HepG2 (cell line): ENCODE data around the gene CASP1. TPM values are rescaled to one million over a fixed set of nuclear protein-coding genes. Genes with fewer than 3 reads are reported as not detected.
"Not testable (repeated sequence)": the region's sequence is repeated elsewhere in the genome, so short reads cannot be mapped to it uniquely, and the experiment has no call there.

Experiments
- ATAC-seq: fragments of 200-7000 bp; cut with Tn5 transposase; 3 replicates; pipeline ENCODE4 v1.9.1; 2020; ENCODE audit warnings: mild to moderate bottlenecking, moderate library complexity
- BruUV-seq: library from RNA; stranded (reverse); fragments of 400-500 nt; replicated peaks from 2 replicates; lab custom pipeline; 2021; lab: Mats Ljungman, UMichigan
- CTCF ChIA-PET: fragments of 300-600 bp; formaldehyde crosslinking; extraction: SDS; loops from one replicate; lab custom pipeline; 2021; ENCODE audit warnings: low total read pairs, inconsistent platforms, low intra/inter-chr PET ratio; lab: Yijun Ruan, JAX
- POLR2A ChIA-PET: fragments of 350-600 bp; sonication (Branson Sonifier 250); formaldehyde crosslinking; loops from one replicate; lab custom pipeline; 2020; ENCODE audit warnings: antibody characterized with exemption, inconsistent platforms; lab: Yijun Ruan, JAX
- DNase-seq: peaks from one replicate; pipeline ENCODE4 v3.0.0-alpha.2; 2015; ENCODE audit warnings: low spot score
- FAIRE-seq: peaks from 3 replicates; lab custom pipeline; 2011; peaks lifted over from hg19 to GRCh38; lab: Jason Lieb, UNC
- H2AFZ ChIP-seq: one replicate; pipeline ENCODE4 v1.6.1; 2011; ENCODE audit warnings: low read length, inconsistent platforms
- H3K27ac ChIP-seq: fragments of 300-600 bp; 3 replicates; pipeline ENCODE4 v1.8.0; 2011; ENCODE audit warnings: mixed run types, mild to moderate bottlenecking, mixed read lengths, low read length, inconsistent platforms; ENCODE audit not compliant: insufficient read depth; ENCODE audit errors: extremely low read length
- H3K27me3 ChIP-seq, 2 experiments: fragments of 200-600 bp in 1 of 2; 2 replicates in 1 of 2; 3 replicates in 1 of 2; pipeline versions ENCODE4 v1.6.0 to v1.8.0; 2011; ENCODE audit warnings: low read length in 2 of 2, mild to moderate bottlenecking in 2 of 2, moderate library complexity in 2 of 2, inconsistent platforms in 1 of 2; ENCODE audit not compliant: insufficient read depth in 2 of 2, control insufficient read depth in 1 of 2
- H3K36me3 ChIP-seq, 2 experiments: fragments of 200-600 bp in 1 of 2; replicated peaks in 1 of 2; 2 replicates in 1 of 2; 3 replicates in 1 of 2; pipeline versions ENCODE4 v1.5.1 to v1.8.0; 2011; ENCODE audit warnings: low read length in 2 of 2, inconsistent platforms in 1 of 2; ENCODE audit not compliant: insufficient read depth in 2 of 2, control insufficient read depth in 1 of 2
- H3K4me1 ChIP-seq: 2 replicates; pipeline ENCODE4 v1.5.1; 2012; ENCODE audit warnings: low read length, inconsistent platforms; ENCODE audit not compliant: insufficient read depth
- H3K4me2 ChIP-seq: 2 replicates; pipeline ENCODE4 v1.6.0; 2011; ENCODE audit warnings: low read depth, low read length, inconsistent platforms
- H3K4me3 ChIP-seq, 3 experiments: fragments of 200-600 bp in 1 of 3; sonication (generic), shearing (Covaris generic) in 1 of 3; replicated peaks in 1 of 3; 2 replicates each; pipeline ENCODE4 v1.5.1; 2011 to 2016; ENCODE audit warnings: low read length in 3 of 3, inconsistent platforms in 2 of 3, low read depth in 2 of 3, mild to moderate bottlenecking in 2 of 3, control low read depth in 1 of 3, mixed read lengths in 1 of 3; ENCODE audit not compliant: insufficient read depth in 1 of 3
- H3K79me2 ChIP-seq: one replicate; pipeline ENCODE4 v1.6.1; 2011; ENCODE audit warnings: low read length, inconsistent platforms; ENCODE audit not compliant: insufficient read depth
- H3K9ac ChIP-seq: 2 replicates; pipeline ENCODE4 v1.6.0; 2011; ENCODE audit warnings: mild to moderate bottlenecking, low read depth, low read length, inconsistent platforms; ENCODE audit not compliant: insufficient read depth
- H3K9me3 ChIP-seq: 2 replicates; pipeline ENCODE4 v1.5.1; 2012; ENCODE audit warnings: mild to moderate bottlenecking, low read length
- H4K20me1 ChIP-seq: 2 replicates; pipeline ENCODE4 v1.6.0; 2011; ENCODE audit warnings: inconsistent platforms, mild to moderate bottlenecking, low read length, moderate library complexity; ENCODE audit not compliant: insufficient read depth
- ARNT ChIP-seq: fragments of 450-650 bp; IDR thresholded peaks from 2 replicates; pipeline ENCODE4 v1.6.1; 2017
- CERS6 ChIP-seq: sonication (generic); formaldehyde crosslinking; IDR thresholded peaks from 2 replicates; pipeline ENCODE4 v1.5.0; 2020; ENCODE audit warnings: missing genetic modification reagents
- FOXP1 ChIP-seq, 2 experiments: fragments of 450-650 bp in 1 of 2; IDR thresholded peaks; 2 replicates each; pipeline ENCODE4 v1.6.1; 2017 to 2018; ENCODE audit warnings: antibody characterized with exemption in 1 of 2
- HOXA5 ChIP-seq: sonication (generic); formaldehyde crosslinking; IDR thresholded peaks from 2 replicates; pipeline ENCODE4 v1.4.0; 2020; ENCODE audit warnings: missing genetic modification reagents
- NFIB ChIP-seq: sonication (generic); formaldehyde crosslinking; IDR thresholded peaks from 2 replicates; pipeline ENCODE4 v1.9.0; 2021; ENCODE audit warnings: missing genetic modification reagents, mild to moderate bottlenecking, borderline replicate concordance
- WGBS: methylation state at CpG from one replicate; pipeline ENCODE4 v1.1.6; 2017; ENCODE audit warnings: low lambda C conversion rate; 5-methylcytosine and 5-hydroxymethylcytosine counted together
- in situ Hi-C: cut with HindIII; loops from 2 replicates; pipeline ENCODE4 v1.10.0; 2017; ENCODE audit warnings: low pct_unique_long_range_greater_than_20kb; ENCODE audit not compliant: extremely low pct_ligation_motif_present
- intact Hi-C: fragments of 100-400 bp; cut with micrococcal nuclease; formaldehyde crosslinking; loops from one replicate; pipeline ENCODE4 v1.10.0; 2022; ENCODE audit not compliant: unreplicated experiment
- polyA plus RNA-seq, 8 experiments: library from polyadenylated mRNA; depleted of rRNA in 3 of 8; stranded (reverse) in 7 of 8; unstranded in 1 of 8; fragments of >200 nt; fragmentation: Illumina TruSeq in 4 of 8; extraction: Trizol in 4 of 8; gene quantifications; 2 replicates each; pipeline versions ENCODE4 v1.2.1 to v1.2.3, GENCODE V29; 2011 to 2016; ENCODE audit warnings: low read depth in 4 of 8, missing spikeins in 1 of 8, mixed read lengths in 1 of 8; ENCODE audit not compliant: insufficient read depth in 1 of 8
- total RNA-seq, 5 experiments: library from RNA; depleted of rRNA; stranded (reverse); fragments of >200 nt; fragmentation: Illumina TruSeq; extraction: Trizol; gene quantifications; 2 replicates each; pipeline ENCODE4 v1.2.3, GENCODE V29; 2016; ENCODE audit warnings: low read depth in 1 of 5
- TF ChIP-seq, protein P1 (sequence below): sonication (generic); formaldehyde crosslinking; IDR thresholded peaks from 2 replicates; pipeline ENCODE4 v1.8.0; 2022; ENCODE audit warnings: mild to moderate bottlenecking, missing genetic modification reagents, moderate library complexity
- TF ChIP-seq, protein P2 (sequence below): IDR thresholded peaks from 2 replicates; pipeline ENCODE4 v1.6.1; 2016; ENCODE audit warnings: missing compliant biosample characterization, missing genetic modification reagents, borderline replicate concordance

The CASP1 gene
- total and polyA plus RNA-seq, 2 of the 13 experiments (the other 11 are each of a cell fraction or from before 2014, with no cell fraction given), result 0.34 to 5.2 TPM

DNA sequence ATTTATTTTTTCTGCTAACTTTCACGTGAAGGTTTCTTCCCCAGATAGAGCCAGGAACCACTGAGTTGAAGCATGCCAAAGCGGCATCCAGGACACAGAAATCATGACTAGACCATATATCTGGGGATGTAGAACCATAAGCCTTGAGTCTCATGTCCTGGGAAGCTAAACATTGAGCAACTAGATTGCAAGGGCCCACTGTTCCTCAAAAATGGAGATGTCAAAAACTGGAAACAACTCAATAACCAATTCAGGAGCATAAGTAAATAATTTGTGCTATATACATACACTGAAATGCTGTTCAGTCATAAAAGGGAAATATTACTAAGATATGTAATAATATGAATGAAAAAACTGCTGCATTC, 39.2 kb upstream of the CASP1 start (continued):
- no peak for TF ChIP-seq CERS6 (CRISPR knock-in tag)

- Histone ChIP-seq H3K27ac (no peak overlapping the region), H3K4me3 (no peak overlapping the region), H3K9me3 (no peaks in the 10 kb centered on the region), H3K4me1 (no peaks in the 10 kb centered on the region), H3K4me2 (no peak overlapping the region), H4K20me1 (no peaks in the 10 kb centered on the region), H3K9ac (no peak overlapping the region), H3K79me2 (no peaks in the 10 kb centered on the region), H3K27me3 (no peaks in the 10 kb centered on the region; a peak in 1 of 5 replicates), H3K36me3 (no peaks in the 10 kb centered on the region), H2AFZ (no peak overlapping the region)
- in situ Hi-C loops (no loop called here), intact Hi-C loops (no loop called here)
- TF ChIP-seq NFIB (CRISPR knock-in tag) (no peak), FOXP1 (IDR thresholded peaks at IDR 0.05) (no peak), FOXP1 (CRISPR knock-in tag; IDR thresholded peaks at IDR 0.05) (no peak), ARNT (no peak), HOXA5 (CRISPR knock-in tag) (no peak)
- TF ChIP-seq, protein P1, sequence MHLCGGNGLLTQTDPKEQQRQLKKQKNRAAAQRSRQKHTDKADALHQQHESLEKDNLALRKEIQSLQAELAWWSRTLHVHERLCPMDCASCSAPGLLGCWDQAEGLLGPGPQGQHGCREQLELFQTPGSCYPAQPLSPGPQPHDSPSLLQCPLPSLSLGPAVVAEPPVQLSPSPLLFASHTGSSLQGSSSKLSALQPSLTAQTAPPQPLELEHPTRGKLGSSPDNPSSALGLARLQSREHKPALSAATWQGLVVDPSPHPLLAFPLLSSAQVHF (CRISPR knock-in tag), result no peak
- TF ChIP-seq, protein P2, sequence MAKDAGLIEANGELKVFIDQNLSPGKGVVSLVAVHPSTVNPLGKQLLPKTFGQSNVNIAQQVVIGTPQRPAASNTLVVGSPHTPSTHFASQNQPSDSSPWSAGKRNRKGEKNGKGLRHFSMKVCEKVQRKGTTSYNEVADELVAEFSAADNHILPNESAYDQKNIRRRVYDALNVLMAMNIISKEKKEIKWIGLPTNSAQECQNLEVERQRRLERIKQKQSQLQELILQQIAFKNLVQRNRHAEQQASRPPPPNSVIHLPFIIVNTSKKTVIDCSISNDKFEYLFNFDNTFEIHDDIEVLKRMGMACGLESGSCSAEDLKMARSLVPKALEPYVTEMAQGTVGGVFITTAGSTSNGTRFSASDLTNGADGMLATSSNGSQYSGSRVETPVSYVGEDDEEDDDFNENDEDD (CRISPR knock-in tag), result no peak
- FAIRE-seq (no peak), DNase-seq (no peak), ATAC-seq (no peak)
- ChIA-PET POLR2A (no interaction called here), CTCF (no interaction called here)
- WGBS, result 0% methylated on average over 1 of the region's 1 CpG
- no TSS peak for BruUV-seq
Observed at GRCh38 chr11:105073456-105074165, 38.7 kb upstream of the CASP1 start.

DNA sequence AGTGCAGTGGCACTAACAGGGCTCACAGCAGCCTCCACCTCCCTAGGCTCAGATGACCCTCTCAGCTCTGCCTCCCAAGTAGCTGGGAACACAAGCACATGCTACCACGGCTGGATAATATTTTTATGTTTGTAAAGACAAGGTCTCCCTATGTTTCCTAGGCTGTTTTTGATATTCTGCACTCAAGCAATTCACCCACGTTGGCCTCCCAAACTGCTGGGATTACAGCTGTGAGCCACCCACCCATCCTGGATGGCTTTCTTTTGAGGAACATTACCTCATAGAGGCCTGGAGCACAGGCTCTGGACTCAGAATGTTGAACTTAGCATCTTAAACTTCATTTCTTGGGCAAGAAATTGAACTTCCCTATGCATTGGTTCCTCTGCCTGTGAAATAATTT, 37.1 kb upstream of the CASP1 start:
- FAIRE-seq, H3K79me2 ChIP-seq, DNase-seq, BruUV-seq, H3K9ac ChIP-seq, H3K4me3 ChIP-seq, H3K27me3 ChIP-seq, H2AFZ ChIP-seq, CTCF ChIA-PET, intact Hi-C loops, H3K36me3 ChIP-seq, H4K20me1 ChIP-seq, ATAC-seq, H3K27ac ChIP-seq, H3K4me1 ChIP-seq, H3K4me2 ChIP-seq, POLR2A ChIA-PET, in situ Hi-C loops, H3K9me3 ChIP-seq: not testable (repeated sequence)
- WGBS, result 0% methylated on average over 1 of the region's 2 CpGs
